ENCODE data around the gene RNPC3.

- TF ChIP-seq CTCF (conservative IDR thresholded peaks at IDR 0.05): no peak
- TF ChIP-seq EZH2 (IDR thresholded peaks at IDR 0.05; ENCODE audit: low read depth): no peak
Observed at GRCh38 chr1:103576065-103576464, 50.6 kb downstream of the RNPC3 start.

Data from PC-9 (cell line).